DOHH2 (cell line): Measurements from ENCODE around the gene SMAD3.

Experiments
- EZH2phosphoT487 ChIP-seq: fragments of 200-600 bp; sonication (generic); IDR thresholded peaks from 2 replicates; pipeline ENCODE4 v1.6.1; 2017; ENCODE audit warnings: borderline replicate concordance, mild to moderate bottlenecking, antibody characterized with exemption, low read length, moderate library complexity, mixed read lengths
- TF ChIP-seq, protein P1 (sequence below): fragments of 200-600 bp; sonication (generic); IDR thresholded peaks from one replicate; pipeline ENCODE4 v1.5.1; 2014; ENCODE audit warnings: antibody characterized with exemption, mild to moderate bottlenecking, low read depth, low read length; ENCODE audit not compliant: poor library complexity, severe bottlenecking

- TF ChIP-seq, protein P1, sequence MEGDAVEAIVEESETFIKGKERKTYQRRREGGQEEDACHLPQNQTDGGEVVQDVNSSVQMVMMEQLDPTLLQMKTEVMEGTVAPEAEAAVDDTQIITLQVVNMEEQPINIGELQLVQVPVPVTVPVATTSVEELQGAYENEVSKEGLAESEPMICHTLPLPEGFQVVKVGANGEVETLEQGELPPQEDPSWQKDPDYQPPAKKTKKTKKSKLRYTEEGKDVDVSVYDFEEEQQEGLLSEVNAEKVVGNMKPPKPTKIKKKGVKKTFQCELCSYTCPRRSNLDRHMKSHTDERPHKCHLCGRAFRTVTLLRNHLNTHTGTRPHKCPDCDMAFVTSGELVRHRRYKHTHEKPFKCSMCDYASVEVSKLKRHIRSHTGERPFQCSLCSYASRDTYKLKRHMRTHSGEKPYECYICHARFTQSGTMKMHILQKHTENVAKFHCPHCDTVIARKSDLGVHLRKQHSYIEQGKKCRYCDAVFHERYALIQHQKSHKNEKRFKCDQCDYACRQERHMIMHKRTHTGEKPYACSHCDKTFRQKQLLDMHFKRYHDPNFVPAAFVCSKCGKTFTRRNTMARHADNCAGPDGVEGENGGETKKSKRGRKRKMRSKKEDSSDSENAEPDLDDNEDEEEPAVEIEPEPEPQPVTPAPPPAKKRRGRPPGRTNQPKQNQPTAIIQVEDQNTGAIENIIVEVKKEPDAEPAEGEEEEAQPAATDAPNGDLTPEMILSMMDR = no peak
- TF ChIP-seq EZH2phosphoT487 = no peak
Observed at GRCh38 chr15:67149068-67149772, 83.8 kb downstream of the SMAD3 start.
